GM10266 (cell line): ENCODE measurements around the gene ARID5A.

Source experiments
- DNase-seq: peaks from one replicate; pipeline ENCODE4 v3.0.0; 2012; ENCODE audit errors: extremely low spot score
- CTCF ChIP-seq: IDR thresholded peaks from 2 replicates; pipeline ENCODE4 v1.5.1; 2012; ENCODE audit warnings: mild to moderate bottlenecking, low read depth; ENCODE audit not compliant: control insufficient read depth, insufficient read depth; ENCODE audit errors: missing control alignments

The ARID5A gene

GRCh38 chr2:96580771-96581170 is 44.2 kb downstream of the ARID5A start:
- no peak for TF ChIP-seq CTCF

GRCh38 chr2:96584017-96584416 is 47.5 kb downstream of the ARID5A start:
- no peak for DNase-seq
- TF ChIP-seq CTCF, result no peak

More at GRCh38 chr2:96580771-96581170, 44.2 kb downstream of the ARID5A start:
- DNase-seq, result no peak

GRCh38 chr2:96587843-96588242 is 51.3 kb downstream of the ARID5A start:
- no peak for TF ChIP-seq CTCF

GRCh38 chr2:96591054-96591453 is 54.5 kb downstream of the ARID5A start:
- no peak for DNase-seq
- TF ChIP-seq CTCF, result no peak

More at GRCh38 chr2:96587843-96588242, 51.3 kb downstream of the ARID5A start:
- no peak for DNase-seq

- no peak for TF ChIP-seq CTCF
- no peak for DNase-seq
These were observed 54.9 kb downstream of the ARID5A start for GRCh38 chr2:96591494-96591893.

- no peak for DNase-seq
- no peak for TF ChIP-seq CTCF
These were observed 57.7 kb downstream of the ARID5A start for GRCh38 chr2:96594282-96594681.

GRCh38 chr2:96594691-96595152 is 58.2 kb downstream of the ARID5A start:
- DNase-seq, result no peak
- no peak for TF ChIP-seq CTCF
